B cell (primary cell): ENCODE data around the gene TAGLN2. TPM values are rescaled to one million over a fixed set of nuclear protein-coding genes. Genes with fewer than 3 reads are reported as not detected.

Source experiments
- ATAC-seq: fragments of 200-7000 bp; cut with Tn5 transposase; one replicate; pipeline ENCODE4 v1.10.0; 2021; ENCODE audit warnings: low read depth, mild to moderate bottlenecking, moderate number of reproducible peaks, moderate library complexity
- CTCF ChIA-PET: fragments of 350-600 bp; sonication (Branson Sonifier 250); formaldehyde crosslinking; loops from one replicate; lab custom pipeline; 2021; ENCODE audit warnings: antibody characterized with exemption, inconsistent platforms; lab: Charles Lee
- POLR2A ChIA-PET: fragments of 350-600 bp; sonication (Branson Sonifier 250); formaldehyde crosslinking; loops from one replicate; lab custom pipeline; 2021; ENCODE audit warnings: antibody characterized with exemption; lab: Charles Lee
- DNase-seq: peaks from one replicate; pipeline ENCODE4 v3.0.0; 2013
- H2AFZ ChIP-seq: 2 replicates; pipeline ENCODE4 v1.6.1; 2012; ENCODE audit warnings: mild to moderate bottlenecking, low read depth, low read length; ENCODE audit not compliant: insufficient read depth, poor library complexity, severe bottlenecking
- H3K27ac ChIP-seq, 2 donors: 1 replicate in 1 of 2; 2 replicates in 1 of 2; pipeline ENCODE4 v1.5.1; 2012 to 2013; ENCODE audit warnings: low read length in 2 of 2, mild to moderate bottlenecking in 2 of 2, moderate library complexity in 1 of 2
- H3K27me3 ChIP-seq, 4 experiments: fragments of 200-600 bp in 1 of 4; sonication (generic) in 1 of 4; replicated peaks in 1 of 4; 1 replicate in 2 of 4; 2 replicates in 2 of 4; pipeline versions ENCODE4 v1.6.1 to v1.7.0; 2013 to 2016; ENCODE audit warnings: low read length in 3 of 4, mild to moderate bottlenecking in 2 of 4, mixed read lengths in 1 of 4, moderate library complexity in 1 of 4; ENCODE audit not compliant: insufficient read depth in 4 of 4, control insufficient read depth in 3 of 4; ENCODE audit errors: control extremely low read depth in 1 of 4
- H3K36me3 ChIP-seq, 2 experiments: replicated peaks in 1 of 2; 1 replicate in 1 of 2; 2 replicates in 1 of 2; pipeline versions ENCODE4 v1.6.1 to v1.7.1; 2013; ENCODE audit warnings: low read length in 1 of 2; ENCODE audit not compliant: insufficient read depth in 2 of 2, control insufficient read depth in 1 of 2; ENCODE audit errors: control extremely low read depth in 1 of 2, extremely low read depth in 1 of 2
- H3K4me1 ChIP-seq, 2 donors: fragments of 200-600 bp in 1 of 2; sonication (generic) in 1 of 2; 1 replicate in 1 of 2; 2 replicates in 1 of 2; pipeline versions ENCODE4 v1.5.1 to v1.6.1; 2013 to 2017; ENCODE audit warnings: low read length in 2 of 2; ENCODE audit not compliant: control insufficient read depth in 2 of 2, insufficient read depth in 2 of 2
- H3K4me2 ChIP-seq: replicated peaks from 2 replicates; pipeline ENCODE3; 2012; ENCODE audit warnings: mild to moderate bottlenecking, low read depth, low read length; ENCODE audit not compliant: poor library complexity, severe bottlenecking
- H3K4me3 ChIP-seq, 5 experiments: fragments of 200-600 bp in 1 of 5; sonication (generic) in 1 of 5; 1 replicate in 3 of 5; 2 replicates in 2 of 5; pipeline versions ENCODE4 v1.5.1 to v1.7.0; 2011 to 2016; ENCODE audit warnings: low read length in 4 of 5, mild to moderate bottlenecking in 4 of 5, low read depth in 2 of 5, control low read depth in 1 of 5, moderate library complexity in 1 of 5; ENCODE audit not compliant: insufficient read depth in 1 of 5; ENCODE audit errors: control extremely low read depth in 1 of 5, extremely low read depth in 1 of 5
- H3K79me2 ChIP-seq: fragments of 200-600 bp; sonication (generic); one replicate; pipeline ENCODE4 v1.6.0; 2016; ENCODE audit warnings: low read length; ENCODE audit not compliant: control insufficient read depth, insufficient read depth
- H3K9ac ChIP-seq: fragments of 200-600 bp; sonication (generic); 2 replicates; pipeline ENCODE4 v1.6.1; 2017; ENCODE audit warnings: mild to moderate bottlenecking, low read length, moderate library complexity
- H3K9me3 ChIP-seq, 3 donors: one replicate each; pipeline versions ENCODE4 v1.6.1 to v1.7.1; 2013; ENCODE audit warnings: low read length in 2 of 3; ENCODE audit not compliant: control insufficient read depth in 2 of 3, insufficient read depth in 1 of 3; ENCODE audit errors: control extremely low read depth in 1 of 3
- H4K20me1 ChIP-seq: 2 replicates; pipeline ENCODE4 v1.6.0; 2012; ENCODE audit warnings: mild to moderate bottlenecking, low read length; ENCODE audit not compliant: insufficient read depth, control insufficient read depth, poor library complexity, severe bottlenecking
- H3K27ac Mint-ChIP-seq: one replicate; pipeline ENCODE4 v1.8.0; 2021; ENCODE audit warnings: mixed read lengths
- H3K27me3 Mint-ChIP-seq: one replicate; pipeline ENCODE4 v1.8.0; 2021; ENCODE audit warnings: mixed read lengths
- H3K4me1 Mint-ChIP-seq: one replicate; pipeline ENCODE4 v1.8.0; 2021; ENCODE audit warnings: mixed read lengths
- H3K4me3 Mint-ChIP-seq: one replicate; pipeline ENCODE4 v1.8.0; 2021; ENCODE audit warnings: mixed read lengths
- H3K9me3 Mint-ChIP-seq: one replicate; pipeline ENCODE4 v1.8.0; 2022; ENCODE audit warnings: mixed read lengths; ENCODE audit not compliant: insufficient read depth
- CTCF ChIP-seq: fragments of 200-600 bp; IDR thresholded peaks from one replicate; pipeline ENCODE4 v1.8.0; 2022; ENCODE audit warnings: antibody characterized with exemption, mild to moderate bottlenecking
- EZH2 ChIP-seq: IDR thresholded peaks from 2 replicates; pipeline ENCODE4 v1.6.1; 2012; ENCODE audit warnings: borderline replicate concordance, low read depth, mild to moderate bottlenecking, moderate library complexity, low read length; ENCODE audit not compliant: insufficient read depth, poor library complexity, severe bottlenecking
- WGBS: methylation state at CpG from one replicate; pipeline ENCODE4 v1.1.5; 2013; ENCODE audit warnings: missing lambda C conversion rate; ENCODE audit not compliant: insufficient coverage; 5-methylcytosine and 5-hydroxymethylcytosine counted together
- intact Hi-C: fragments of 100-400 bp; cut with micrococcal nuclease; formaldehyde crosslinking; loops from one replicate; pipeline ENCODE4 v1.10.0; 2022
- polyA plus RNA-seq: library from polyadenylated mRNA; depleted of rRNA; stranded (reverse); fragments of >200 nt; gene quantifications from 2 replicates; pipeline ENCODE4 v1.2.3, GENCODE V29; 2012
- total RNA-seq, 2 donors: library from RNA; stranded (reverse); fragments of 120-200 nt in 1 of 2; gene quantifications; 1 replicate in 1 of 2; 2 replicates in 1 of 2; pipeline versions ENCODE4 v1.2.3 to v1.2.4, GENCODE V29; 2013 to 2022

The TAGLN2 gene
- total and polyA plus RNA-seq, 2 donors (not counting 1 experiment from before 2014, with no cell fraction given), result 342 to 721 TPM

GRCh38 chr1:159940006-159940620 lies 14.8 kb upstream of the TAGLN2 start:
- H3K9me3 ChIP-seq, result peaks cover 0 to 4% (median 0%) of the 10 kb centered on the region in 3 donors
- no peak overlapping the region for H3K9ac ChIP-seq
- CTCF ChIA-PET, result interaction anchor here (1.3 to 10.7 kb wide), 6 partner anchors 17 to 145 kb away, joined by 4 to 177 read pairs (median 11); partner anchors contain the start of gene TAGLN2
- no peak for TF ChIP-seq CTCF
- no peak for TF ChIP-seq EZH2
- H2AFZ ChIP-seq, result no peak overlapping the region
- WGBS, result 92% methylated on average over 8 of the region's 11 CpGs
- Mint-ChIP-seq H3K27me3 (peaks cover 22% of the 10 kb centered on the region), H3K4me3 (no peak overlapping the region), H3K4me1 (peaks cover 52% of the 10 kb centered on the region), H3K9me3 (no peaks in the 10 kb centered on the region), H3K27ac (no peak overlapping the region)
- no peak overlapping the region for H3K27ac ChIP-seq
- intact Hi-C loops, result no loop called here
- no peak overlapping the region for H3K4me3 ChIP-seq
- H4K20me1 ChIP-seq, result no peaks in the 10 kb centered on the region
- peaks cover 0 to 15% (median 11%) of the 10 kb centered on the region in 4 experiments for H3K27me3 ChIP-seq
- H3K4me2 ChIP-seq, result no peak overlapping the region
- H3K79me2 ChIP-seq, result no peaks in the 10 kb centered on the region
- ATAC-seq (no peak), DNase-seq (no peak)
- POLR2A ChIA-PET, result no interaction called here
- peaks cover 46 to 47% of the 10 kb centered on the region in 2 donors for H3K4me1 ChIP-seq
- no peaks in the 10 kb centered on the region for H3K36me3 ChIP-seq

GRCh38 chr1:159939678-159940002 lies 14.3 kb upstream of the TAGLN2 start:
- ATAC-seq (no peak), DNase-seq (no peak)
- H3K27me3 Mint-ChIP-seq, result peaks cover 17% of the 10 kb centered on the region
- Histone ChIP-seq H3K9ac (no peak overlapping the region), H2AFZ (no peak overlapping the region), H3K36me3 (no peaks in the 10 kb centered on the region), H3K9me3 (peaks cover 0 to 4% (median 0%) of the 10 kb centered on the region in 3 donors), H4K20me1 (no peaks in the 10 kb centered on the region), H3K27ac (no peak overlapping the region), H3K79me2 (no peaks in the 10 kb centered on the region), H3K4me1 (peaks cover 41 to 43% of the 10 kb centered on the region in 2 donors), H3K4me3 (no peak overlapping the region), H3K27me3 (peaks cover 0 to 10% (median 6%) of the 10 kb centered on the region in 4 experiments), H3K4me2 (no peak overlapping the region)
- TF ChIP-seq CTCF (no peak), EZH2 (no peak)
- ChIA-PET CTCF (interaction anchor here (1.3 to 10.7 kb wide), 6 partner anchors 17 to 146 kb away, joined by 4 to 177 read pairs (median 11); partner anchors contain the start of gene TAGLN2), POLR2A (interaction anchor here (0.6 kb wide), 1 partner anchor 1759 kb away, joined by 3 read pairs; no protein-coding TSS in a partner anchor)
- intact Hi-C loops, result loop anchor here (5.0 kb wide), 3 partner anchors 87 to 313 kb away; no protein-coding TSS in a partner anchor
- no peak overlapping the region for H3K27ac Mint-ChIP-seq
- H3K9me3 Mint-ChIP-seq, result no peaks in the 10 kb centered on the region
- 100% methylated on average over 1 of the region's 3 CpGs for WGBS
- peaks cover 47% of the 10 kb centered on the region for H3K4me1 Mint-ChIP-seq
- H3K4me3 Mint-ChIP-seq, result no peak overlapping the region
